H1 (cell line): Measurements from ENCODE around the gene HDAC11. TPM values are rescaled to one million over a fixed set of nuclear protein-coding genes. Genes with fewer than 3 reads are reported as not detected.
A peak's percentile ranks its signal among the peaks of the same experiment; 100 is the strongest.

Experiments
- CTCF ChIA-PET: fragments of 300-600 bp; sonication (Branson Sonifier 250); formaldehyde crosslinking; loops from one replicate; lab custom pipeline; 2021; ENCODE audit not compliant: partially characterized antibody; lab: Charles Lee
- POLR2A ChIA-PET: fragments of 300-600 bp; sonication (Branson Sonifier 250); formaldehyde crosslinking; loops from one replicate; lab custom pipeline; 2021; ENCODE audit warnings: inconsistent platforms; ENCODE audit not compliant: partially characterized antibody; lab: Charles Lee
- DNase-seq, 2 experiments: peaks; one replicate each; pipeline versions ENCODE4 v3.0.0 to v3.0.0-alpha.2; 2010 to 2022; ENCODE audit warnings: low spot score in 2 of 2, low read depth in 1 of 2, mixed read lengths in 1 of 2
- FAIRE-seq: peaks from 2 replicates; lab custom pipeline; 2011; peaks lifted over from hg19 to GRCh38; lab: Jason Lieb, UNC
- H2AFZ ChIP-seq: 2 replicates; pipeline ENCODE4 v1.8.1; 2012; ENCODE audit warnings: low read length, inconsistent platforms
- H2AK5ac ChIP-seq: 2 replicates; pipeline ENCODE4 v1.6.1; 2013; ENCODE audit warnings: low read depth, low read length
- H2BK120ac ChIP-seq: replicated peaks from 2 replicates; pipeline ENCODE3; 2013; ENCODE audit warnings: low read depth, low read length, inconsistent platforms
- H2BK12ac ChIP-seq: 2 replicates; pipeline ENCODE4 v1.6.1; 2013; ENCODE audit warnings: low read depth, low read length
- H2BK15ac ChIP-seq: 2 replicates; pipeline ENCODE4 v1.6.1; 2013; ENCODE audit warnings: low read length
- H2BK20ac ChIP-seq: 2 replicates; pipeline ENCODE4 v1.6.1; 2013; ENCODE audit warnings: low read length
- H2BK5ac ChIP-seq: 2 replicates; pipeline ENCODE4 v1.6.1; 2013; ENCODE audit warnings: low read depth, low read length
- H3K14ac ChIP-seq: 2 replicates; pipeline ENCODE4 v1.6.1; 2013; ENCODE audit warnings: inconsistent platforms; ENCODE audit not compliant: insufficient read length
- H3K18ac ChIP-seq: 2 replicates; pipeline ENCODE4 v1.6.1; 2013; ENCODE audit warnings: low read length; ENCODE audit errors: extremely low read depth
- H3K23ac ChIP-seq: 2 replicates; pipeline ENCODE4 v1.6.1; 2013; ENCODE audit warnings: inconsistent platforms; ENCODE audit not compliant: insufficient read length
- H3K23me2 ChIP-seq: 2 replicates; pipeline ENCODE4 v1.6.1; 2013; ENCODE audit warnings: low read depth, low read length
- H3K27ac ChIP-seq: 2 replicates; pipeline ENCODE4 v1.6.1; 2011; ENCODE audit warnings: low read depth, low read length, inconsistent platforms
- H3K27me3 ChIP-seq, 4 experiments: replicated peaks in 1 of 4; 1 replicate in 1 of 4; 2 replicates in 3 of 4; pipeline versions ENCODE4 v1.6.1 to v1.8.1; 2011 to 2013; ENCODE audit warnings: low read length in 3 of 4, mild to moderate bottlenecking in 3 of 4, inconsistent platforms in 2 of 4, mixed read lengths in 2 of 4, moderate library complexity in 1 of 4; ENCODE audit not compliant: control insufficient read depth in 3 of 4, insufficient read depth in 3 of 4; ENCODE audit errors: extremely low read depth in 1 of 4
- H3K36me3 ChIP-seq, 4 experiments: 2 replicates each; pipeline versions ENCODE4 v1.6.1 to v1.8.1; 2011 to 2013; ENCODE audit warnings: mild to moderate bottlenecking in 4 of 4, low read length in 3 of 4, moderate library complexity in 2 of 4, control low read depth in 1 of 4, inconsistent platforms in 1 of 4; ENCODE audit not compliant: insufficient read depth in 4 of 4, control insufficient read depth in 2 of 4
- H3K4ac ChIP-seq: replicated peaks from 2 replicates; pipeline ENCODE3; 2013; ENCODE audit warnings: low read length, low read depth, mixed read lengths, inconsistent platforms; ENCODE audit not compliant: insufficient read length
- H3K4me1 ChIP-seq, 4 experiments: replicated peaks in 1 of 4; 1 replicate in 1 of 4; 2 replicates in 3 of 4; pipeline versions ENCODE4 v1.6.1 to v1.8.1; 2011 to 2013; ENCODE audit warnings: low read length in 3 of 4, inconsistent platforms in 2 of 4, mixed read lengths in 1 of 4; ENCODE audit not compliant: insufficient read depth in 4 of 4, control insufficient read depth in 3 of 4
- H3K4me2 ChIP-seq, 2 experiments: 2 replicates each; pipeline versions ENCODE4 v1.6.1 to v1.8.1; 2011 to 2013; ENCODE audit warnings: low read depth in 2 of 2, low read length in 2 of 2, control low read depth in 1 of 2, inconsistent platforms in 1 of 2, mild to moderate bottlenecking in 1 of 2; ENCODE audit not compliant: insufficient read depth in 1 of 2
- H3K4me3 ChIP-seq, 4 experiments: fragments of 200-600, 300-600 bp in 1 of 4; sonication (generic), shearing (Covaris generic), sonication (Bioruptor Twin) in 1 of 4; 2 replicates each; pipeline versions ENCODE4 v1.5.1 to v1.8.1; 2011 to 2016; ENCODE audit warnings: low read length in 4 of 4, low read depth in 3 of 4, control low read depth in 2 of 4, inconsistent platforms in 2 of 4, mild to moderate bottlenecking in 2 of 4, mixed read lengths in 1 of 4, moderate library complexity in 1 of 4; ENCODE audit not compliant: insufficient read depth in 2 of 4; ENCODE audit errors: extremely low read depth in 1 of 4
- H3K56ac ChIP-seq: replicated peaks from 2 replicates; pipeline ENCODE3; 2013; ENCODE audit warnings: low read depth, mild to moderate bottlenecking, mixed read lengths, low read length, inconsistent platforms; ENCODE audit not compliant: insufficient read length
- H3K79me1 ChIP-seq: 2 replicates; pipeline ENCODE4 v1.6.1; 2013; ENCODE audit warnings: low read depth, low read length, control low read depth
- H3K79me2 ChIP-seq, 2 experiments: 2 replicates each; pipeline versions ENCODE4 v1.6.1 to v1.8.1; 2012 to 2013; ENCODE audit warnings: low read length in 2 of 2, mild to moderate bottlenecking in 2 of 2, inconsistent platforms in 1 of 2; ENCODE audit not compliant: insufficient read depth in 2 of 2, control insufficient read depth in 1 of 2
- H3K9ac ChIP-seq, 4 experiments: replicated peaks in 1 of 4; 1 replicate in 1 of 4; 2 replicates in 3 of 4; pipeline versions ENCODE4 v1.6.1 to v1.8.1; 2011 to 2013; ENCODE audit warnings: low read depth in 3 of 4, low read length in 3 of 4, control low read depth in 2 of 4, mild to moderate bottlenecking in 2 of 4, moderate library complexity in 2 of 4, inconsistent platforms in 1 of 4; ENCODE audit errors: extremely low read depth in 1 of 4
- H3K9me3 ChIP-seq, 2 experiments: 2 replicates each; pipeline versions ENCODE4 v1.6.1 to v1.8.1; 2012 to 2013; ENCODE audit warnings: mild to moderate bottlenecking in 2 of 2, moderate library complexity in 2 of 2, control low read depth in 1 of 2, inconsistent platforms in 1 of 2, low read depth in 1 of 2, low read length in 1 of 2, mixed read lengths in 1 of 2; ENCODE audit not compliant: insufficient read depth in 2 of 2
- H4K20me1 ChIP-seq, 2 experiments: replicated peaks in 1 of 2; 2 replicates each; pipeline versions ENCODE3 to v1.8.1; 2011 to 2013; ENCODE audit warnings: inconsistent platforms in 2 of 2, low read length in 2 of 2, mild to moderate bottlenecking in 1 of 2; ENCODE audit not compliant: insufficient read depth in 2 of 2, control insufficient read depth in 1 of 2
- H4K5ac ChIP-seq: 2 replicates; pipeline ENCODE4 v1.6.1; 2013; ENCODE audit warnings: low read length, low read depth, mixed read lengths, inconsistent platforms; ENCODE audit not compliant: insufficient read length
- H4K8ac ChIP-seq: 2 replicates; pipeline ENCODE4 v1.8.0; 2013; ENCODE audit warnings: mild to moderate bottlenecking, moderate library complexity, low read length, inconsistent platforms; ENCODE audit not compliant: insufficient read depth; ENCODE audit errors: extremely low read depth
- H4K91ac ChIP-seq: replicated peaks from 2 replicates; pipeline ENCODE3; 2013; ENCODE audit warnings: low read length, mixed read lengths, inconsistent platforms; ENCODE audit not compliant: insufficient read length
- JUND ChIP-seq: IDR thresholded peaks from 2 replicates; pipeline ENCODE4 v1.6.1; 2011; ENCODE audit warnings: mild to moderate bottlenecking, improper control_type of control experiment, low read length
- KDM1A ChIP-seq: fragments of 200-600, 300-600 bp; sonication (generic); IDR thresholded peaks from 2 replicates; pipeline ENCODE4 v1.7.1; 2016; ENCODE audit warnings: mild to moderate bottlenecking, low read length, borderline replicate concordance
- POLR2A ChIP-seq, 2 experiments: IDR thresholded peaks; 1 replicate in 1 of 2; 2 replicates in 1 of 2; pipeline ENCODE4 v1.6.1; 2011; ENCODE audit warnings: low read depth in 2 of 2, low read length in 2 of 2, mild to moderate bottlenecking in 2 of 2; ENCODE audit errors: control extremely low read depth in 1 of 2
- RBBP5 ChIP-seq: IDR thresholded peaks from 2 replicates; pipeline ENCODE4 v1.7.1; 2012; ENCODE audit warnings: low read depth, mild to moderate bottlenecking, inconsistent platforms, low read length, moderate library complexity, borderline replicate concordance
- SAP30 ChIP-seq: fragments of 300-600 bp; sonication (generic); IDR thresholded peaks from 2 replicates; pipeline ENCODE4 v1.7.1; 2012; ENCODE audit warnings: low read length, moderate library complexity, mild to moderate bottlenecking, inconsistent platforms; ENCODE audit not compliant: insufficient read depth, insufficient replicate concordance
- ZNF274 ChIP-seq: IDR thresholded peaks from 2 replicates; pipeline ENCODE4 v1.7.0; 2012; ENCODE audit warnings: low read length, borderline replicate concordance; ENCODE audit errors: extremely low read depth
- WGBS, 2 experiments: shearing (Covaris generic) in 1 of 2; methylation state at CpG; one replicate each; pipeline versions ENCODE4 v1.1.6 to v1.1.7; 2013 to 2015; ENCODE audit warnings: low lambda C conversion rate in 2 of 2, mixed read lengths in 2 of 2, inconsistent platforms in 1 of 2, low coverage in 1 of 2, missing lambda C conversion rate in 1 of 2; ENCODE audit not compliant: insufficient replicate concordance in 2 of 2, insufficient coverage in 1 of 2, insufficient read length in 1 of 2; ENCODE audit errors: extremely low coverage in 1 of 2, missing lambda C conversion rate in 1 of 2; 5-methylcytosine and 5-hydroxymethylcytosine counted together
- polyA plus RNA-seq, 7 experiments: library from polyadenylated mRNA; depleted of rRNA in 3 of 7; stranded (reverse) in 5 of 7; unstranded in 2 of 7; fragments of >200 nt in 5 of 7; fragments of 200-250 nt in 2 of 7; gene quantifications; 1 replicate in 5 of 7; 2 replicates in 1 of 7; 4 replicates in 1 of 7; pipeline versions ENCODE4 v1.2.1 to v1.2.3, GENCODE V29; 2011 to 2013; ENCODE audit warnings: missing spikeins in 2 of 7, mixed read lengths in 2 of 7
- total RNA-seq: library from RNA; stranded (reverse); fragmentation: NEBNext Ultra II Directional; extraction: Animal tissue kit (Norgen Biotek cat#: 25700); gene quantifications from 2 replicates; pipeline ENCODE4 v1.2.1, GENCODE V29; 2021

The HDAC11 gene
- total and polyA plus RNA-seq, 2 of the 8 experiments (the other 6 are each of a cell fraction or from before 2014, with no cell fraction given), result 6.8 to 7.4 TPM

DNA sequence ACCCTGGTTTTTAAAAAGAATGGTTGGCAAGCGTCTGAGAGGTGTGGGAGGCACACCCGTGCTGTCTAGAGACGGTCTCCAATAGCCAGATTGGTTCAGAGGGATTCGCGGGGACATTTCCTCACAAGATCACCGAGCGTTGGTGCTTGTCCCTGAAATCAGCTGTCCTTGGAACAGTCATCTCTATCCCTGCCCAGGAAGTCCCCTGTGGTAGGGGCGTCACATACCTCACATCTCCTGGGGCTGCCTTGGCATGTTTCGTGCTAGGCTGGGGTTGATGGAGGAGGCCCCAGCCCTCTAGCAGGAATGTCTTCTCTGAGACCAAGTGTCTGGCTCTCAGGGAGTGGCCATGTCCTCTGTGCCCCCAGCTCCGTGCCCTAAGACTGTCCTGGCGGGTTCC lies 75.6 kb downstream of the HDAC11 start:
- no peak overlapping the region for H4K91ac ChIP-seq

More for the DNA sequence above, 75.6 kb downstream of the HDAC11 start:
- Histone ChIP-seq H3K23ac (no peak overlapping the region), H3K4ac (no peak overlapping the region), H3K4me1 (peaks cover 0 to 14% (median 5%) of the 10 kb centered on the region in 4 experiments; a peak in 4 of 7 replicates), H3K23me2 (no peaks in the 10 kb centered on the region), H3K79me1 (0 out of 2 replicates have a peak, but pooled peaks cover 4% of the 10 kb centered on the region), H2AK5ac (no peak overlapping the region), H2BK20ac (no peak overlapping the region), H3K27me3 (no peaks in the 10 kb centered on the region), H3K14ac (no peak overlapping the region), H3K79me2 (no peaks in the 10 kb centered on the region), H2BK120ac (no peak overlapping the region)
- CTCF ChIA-PET, result interaction anchor here (0.6 to 1.8 kb wide), 6 partner anchors 15 to 87 kb away, joined by 3 to 6 read pairs (median 4); no protein-coding TSS in a partner anchor
- no peak for TF ChIP-seq RBBP5
- TF ChIP-seq ZNF274, result no peak
- TF ChIP-seq JUND, result no peak
- no peak for TF ChIP-seq KDM1A
- no peak for TF ChIP-seq SAP30
- no peak for TF ChIP-seq POLR2A (IDR thresholded peaks at IDR 0.05; ENCODE audit: control extremely low read depth in 1 of 2, low read depth in 2 of 2, low read length in 2 of 2)
- TF ChIP-seq, all 59 proteins: peak for 0
- FAIRE-seq, result no peak
- Histone ChIP-seq H2BK12ac (0 out of 2 replicates have a peak overlapping the region, but pooled peaks have one; percentile 2), H2BK15ac (peak overlapping the region; percentile 72; the same call in 1 of the 2 replicates), H3K4me2 (no peak overlapping the region), H2AFZ (no peak overlapping the region), H3K56ac (no peak overlapping the region), H3K18ac (no peak overlapping the region), H2BK5ac (no peak overlapping the region), H4K8ac (no peak overlapping the region; the same call in 1 of the 2 replicates), H4K20me1 (peaks cover 0 to 2% of the 10 kb centered on the region in 2 experiments), H4K5ac (no peak overlapping the region), H3K9ac (no peak overlapping the region), H3K9me3 (no peaks in the 10 kb centered on the region), H3K4me3 (no peak overlapping the region), H3K27ac (no peak overlapping the region), H3K36me3 (no peaks in the 10 kb centered on the region; a peak in 1 of 8 replicates)
- no peak for DNase-seq
- 91% methylated on average over 11 of the region's 11 CpGs; no CpG with 5 or more reads in 1 of the 2 experiments for WGBS, 2 experiments
- POLR2A ChIA-PET, result no interaction called here
